Psoas muscle (tissue), 8 donors: ENCODE measurements around the gene ZNF302. TPM values are rescaled to one million over a fixed set of nuclear protein-coding genes. Genes with fewer than 3 reads are reported as not detected.
"Not testable (repeated sequence)": the region's sequence is repeated elsewhere in the genome, so short reads cannot be mapped to it uniquely, and the experiment has no call there.

Source experiments
- ATAC-seq, 4 donors: fragments of 200-7000 bp; cut with Tn5 transposase; one replicate each; pipeline ENCODE4 v1.9.1; 2020; ENCODE audit warnings: moderate library complexity in 3 of 4, mild to moderate bottlenecking in 2 of 4
- DNase-seq, 2 donors: peaks; one replicate each; pipeline ENCODE4 v3.0.0-alpha.2; 2020
- H3K27ac ChIP-seq: fragments of 200-600 bp; one replicate; pipeline ENCODE4 v1.8.0; 2022
- H3K27me3 ChIP-seq, 3 donors: fragments of 200-600 bp in 1 of 3; one replicate each; pipeline versions ENCODE4 v1.6.1 to v1.8.0; 2013 to 2022; ENCODE audit warnings: low read length in 2 of 3, mild to moderate bottlenecking in 2 of 3, moderate library complexity in 1 of 3; ENCODE audit not compliant: insufficient read depth in 3 of 3
- H3K36me3 ChIP-seq, 2 donors: fragments of 200-600 bp in 1 of 2; one replicate each; pipeline versions ENCODE4 v1.6.1 to v1.8.0; 2013 to 2022; ENCODE audit warnings: low read depth in 1 of 2, mild to moderate bottlenecking in 1 of 2, moderate library complexity in 1 of 2; ENCODE audit not compliant: insufficient read depth in 1 of 2
- H3K4me1 ChIP-seq: fragments of 200-600 bp; one replicate; pipeline ENCODE4 v1.8.0; 2022
- H3K4me3 ChIP-seq: fragments of 200-600 bp; one replicate; pipeline ENCODE4 v1.8.0; 2022; ENCODE audit warnings: mild to moderate bottlenecking
- H3K9me3 ChIP-seq: fragments of 200-600 bp; one replicate; pipeline ENCODE4 v1.8.0; 2022
- WGBS, 3 donors: extraction: QIAGEN DNeasy Blood & Tissue Kit; methylation state at CpG; one replicate each; pipeline versions ENCODE4 v1.1.6 to v1.1.7; 2013; 5-methylcytosine and 5-hydroxymethylcytosine counted together
- intact Hi-C, 2 donors: fragments of 100-400 bp; cut with DNase I; formaldehyde crosslinking; loops; one replicate each; pipeline versions ENCODE4 v1.11.0 to v1.14.2; 2022
- polyA plus RNA-seq, 3 donors: library from polyadenylated mRNA; stranded (reverse); fragments of 200-250 nt; gene quantifications; one replicate each; pipeline ENCODE4 v1.2.3, GENCODE V29; 2013
- total RNA-seq, 4 donors: library from RNA; stranded (reverse); fragmentation: NEBNext Ultra II Directional in 2 of 4; extraction: Animal tissue kit (Norgen Biotek cat#: 25700) in 2 of 4; gene quantifications; one replicate each; pipeline versions ENCODE4 v1.2.1 to v1.2.4, GENCODE V29; 2021 to 2023
- TF ChIP-seq, protein P1 (sequence below): fragments of 200-600 bp; IDR thresholded peaks from one replicate; pipeline ENCODE4 v1.8.0; 2022; ENCODE audit warnings: antibody characterized with exemption
- donor health status: healthy with polysubstance abuse.
- donor health status: DM: no; HTN: no; CAD: no; lungs with moderate emphysema.
- donor health status: Bipolar disorder and iron deficiency.
- donor health status: healthy.
- donor health status: DM: yes; HTN: yes; CAD: no.
- donor health status: DM: no; HTN: no; CAD: no.
- donor health status: DM: no; HTN: no; CAD: no.
- donor health status: DM: yes; HTN: yes; CAD: no.

The ZNF302 gene
- total and polyA plus RNA-seq, 7 donors = 20.4 to 86.3 (median 25.6) TPM

- intact Hi-C loops = no loop called here
- H3K4me3 ChIP-seq = no peak overlapping the region
- DNase-seq (no peak), ATAC-seq (no peak)
- H3K9me3 ChIP-seq = peaks cover 9% of the 10 kb centered on the region
- no peaks in the 10 kb centered on the region for H3K27me3 ChIP-seq
- TF ChIP-seq, protein P1, sequence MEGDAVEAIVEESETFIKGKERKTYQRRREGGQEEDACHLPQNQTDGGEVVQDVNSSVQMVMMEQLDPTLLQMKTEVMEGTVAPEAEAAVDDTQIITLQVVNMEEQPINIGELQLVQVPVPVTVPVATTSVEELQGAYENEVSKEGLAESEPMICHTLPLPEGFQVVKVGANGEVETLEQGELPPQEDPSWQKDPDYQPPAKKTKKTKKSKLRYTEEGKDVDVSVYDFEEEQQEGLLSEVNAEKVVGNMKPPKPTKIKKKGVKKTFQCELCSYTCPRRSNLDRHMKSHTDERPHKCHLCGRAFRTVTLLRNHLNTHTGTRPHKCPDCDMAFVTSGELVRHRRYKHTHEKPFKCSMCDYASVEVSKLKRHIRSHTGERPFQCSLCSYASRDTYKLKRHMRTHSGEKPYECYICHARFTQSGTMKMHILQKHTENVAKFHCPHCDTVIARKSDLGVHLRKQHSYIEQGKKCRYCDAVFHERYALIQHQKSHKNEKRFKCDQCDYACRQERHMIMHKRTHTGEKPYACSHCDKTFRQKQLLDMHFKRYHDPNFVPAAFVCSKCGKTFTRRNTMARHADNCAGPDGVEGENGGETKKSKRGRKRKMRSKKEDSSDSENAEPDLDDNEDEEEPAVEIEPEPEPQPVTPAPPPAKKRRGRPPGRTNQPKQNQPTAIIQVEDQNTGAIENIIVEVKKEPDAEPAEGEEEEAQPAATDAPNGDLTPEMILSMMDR = no peak
- no peak overlapping the region for H3K27ac ChIP-seq
- WGBS, 3 donors = 33 to 60% (median 54%) methylated on average over 2 of the region's 2 CpGs
- peaks cover 6% of the 10 kb centered on the region for H3K4me1 ChIP-seq
- H3K36me3 ChIP-seq = no peaks in the 10 kb centered on the region
Measured at GRCh38 chr19:34655651-34656050, 21.8 kb upstream of the ZNF302 start.

- Histone ChIP-seq H3K27me3 (no peaks in the 10 kb centered on the region), H3K9me3 (no peaks in the 10 kb centered on the region), H3K4me1 (peaks cover 4% of the 10 kb centered on the region), H3K4me3 (no peak overlapping the region), H3K36me3 (no peaks in the 10 kb centered on the region), H3K27ac (peak overlapping the region; percentile 27)
- ATAC-seq = peak in 2 of 4 donors; percentile 55 to 63
- DNase-seq = no peak
- TF ChIP-seq, protein P1 = no peak
- 47 to 55% (median 50%) methylated on average over 3 of the region's 3 CpGs for WGBS, 3 donors
- intact Hi-C loops = no loop called here
Measured at GRCh38 chr19:34661357-34661756, 16.1 kb upstream of the ZNF302 start.

DNA sequence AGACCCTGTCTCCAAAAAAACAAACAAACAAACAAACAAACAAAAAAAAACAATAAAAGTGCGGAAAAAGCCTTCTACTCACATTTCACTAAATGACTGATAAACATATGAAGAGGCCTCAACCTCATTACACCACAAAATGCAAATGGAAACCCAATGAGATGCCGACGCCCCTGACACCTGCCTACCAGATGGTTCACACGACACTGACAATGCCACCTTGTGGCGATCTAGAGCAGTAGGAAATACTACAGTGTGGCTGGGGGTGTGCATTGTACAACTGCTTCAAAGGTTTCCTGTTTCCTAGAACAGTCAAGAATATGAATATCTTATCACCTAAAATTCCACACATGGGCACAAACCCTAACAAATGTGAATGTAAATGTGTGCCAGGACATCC is 14.6 kb upstream of the ZNF302 start:
- DNase-seq (no peak), ATAC-seq (peak; percentile 45 to 73 (median 72))
- 40 to 42% (median 41%) methylated on average over 5 of the region's 5 CpGs for WGBS, 3 donors
- peaks cover 4% of the 10 kb centered on the region for H3K4me1 ChIP-seq
- intact Hi-C loops = no loop called here
- TF ChIP-seq, protein P1 = peak; percentile 41
- H3K27me3 ChIP-seq = no peaks in the 10 kb centered on the region
- H3K9me3 ChIP-seq = no peaks in the 10 kb centered on the region
- H3K36me3 ChIP-seq = no peaks in the 10 kb centered on the region
- H3K27ac ChIP-seq = no peak overlapping the region
- no peak overlapping the region for H3K4me3 ChIP-seq

GRCh38 chr19:34664168-34664567 is 13.3 kb upstream of the ZNF302 start:
- no peak overlapping the region for H3K27ac ChIP-seq
- H3K4me3 ChIP-seq = no peak overlapping the region
- H3K9me3 ChIP-seq = no peaks in the 10 kb centered on the region
- H3K4me1 ChIP-seq = peaks cover 4% of the 10 kb centered on the region
- 21 to 30% (median 25%) methylated on average over 3 of the region's 3 CpGs for WGBS, 3 donors
- DNase-seq (peak in 1 of 2 donors; percentile 68), ATAC-seq (peak; percentile 46 to 78 (median 67))
- H3K27me3 ChIP-seq = no peaks in the 10 kb centered on the region
- intact Hi-C loops = no loop called here
- H3K36me3 ChIP-seq = no peaks in the 10 kb centered on the region
- TF ChIP-seq, protein P1 = no peak

GRCh38 chr19:34664870-34665269 is 12.6 kb upstream of the ZNF302 start:
- Histone ChIP-seq H3K27ac (no peak overlapping the region), H3K27me3 (no peaks in the 10 kb centered on the region), H3K4me3 (no peak overlapping the region), H3K4me1 (peaks cover 4% of the 10 kb centered on the region), H3K36me3 (no peaks in the 10 kb centered on the region), H3K9me3 (no peaks in the 10 kb centered on the region)
- 88 to 93% (median 89%) methylated on average over 6 of the region's 6 CpGs for WGBS, 3 donors
- no peak for ATAC-seq
- intact Hi-C loops = no loop called here
- TF ChIP-seq, protein P1 = no peak
- no peak for DNase-seq

GRCh38 chr19:34665275-34665674 is 12.2 kb upstream of the ZNF302 start:
- H3K4me1 ChIP-seq, H3K4me3 ChIP-seq, ATAC-seq, H3K9me3 ChIP-seq, H3K27ac ChIP-seq, H3K36me3 ChIP-seq, DNase-seq, H3K27me3 ChIP-seq, intact Hi-C loops: not testable (repeated sequence)
- 64 to 83% (median 75%) methylated on average over 4 of the region's 4 CpGs for WGBS, 3 donors
